HG03558 (cell line): ENCODE measurements around the gene TNFAIP1.

Experiments
- ATAC-seq: cut with Tn5 transposase; IDR thresholded peaks from one replicate; pipeline ENCODE4 v1.9.1; 2021; ENCODE audit warnings: moderate number of reproducible peaks; ENCODE audit not compliant: unreplicated experiment; ENCODE audit errors: extremely low read depth

TNFAIP1 gene

DNA sequence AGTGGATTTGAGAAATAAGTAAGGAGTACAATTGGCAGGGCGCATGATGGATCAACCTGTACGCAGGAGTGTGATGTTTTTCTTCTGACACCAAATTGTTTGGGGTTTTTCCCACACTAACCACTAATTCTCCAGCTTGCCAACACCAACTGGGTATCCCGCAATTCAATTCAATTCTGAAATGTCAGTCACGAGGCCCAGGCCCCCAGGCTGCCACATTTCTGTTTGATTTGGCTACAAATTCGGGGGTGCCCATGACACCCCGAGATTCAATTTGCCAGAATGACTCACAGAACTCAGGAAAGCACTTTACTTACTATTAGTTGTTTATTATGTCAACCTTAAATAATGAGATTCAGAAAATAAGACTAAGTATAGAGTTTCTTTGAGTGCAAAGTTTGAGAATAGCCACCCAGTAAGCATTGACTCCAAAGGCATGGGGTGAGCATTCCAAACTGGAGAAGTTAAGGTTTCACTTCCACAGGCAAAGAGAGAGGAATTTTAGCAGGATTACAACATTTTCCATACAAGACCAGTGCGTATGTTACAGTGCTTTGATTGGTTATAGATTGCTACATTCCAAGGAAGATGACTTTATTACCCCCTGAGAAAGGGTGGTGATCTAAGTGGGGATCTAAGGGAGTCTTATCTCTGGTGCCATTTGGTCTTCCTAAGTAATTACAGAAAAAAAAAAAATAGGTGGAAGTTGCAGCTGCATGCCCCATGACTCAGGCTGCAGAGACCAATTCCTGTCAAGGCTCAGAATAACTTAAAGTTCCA lies 59.0 kb downstream of the TNFAIP1 start:
- no peak for ATAC-seq

GRCh38 chr17:28395426-28395825 lies 59.9 kb downstream of the TNFAIP1 start:
- no peak for ATAC-seq

- ATAC-seq: no peak
Measured at GRCh38 chr17:28395968-28396367, 60.4 kb downstream of the TNFAIP1 start.
